Limb (tissue), 2 donors: Measurements from ENCODE around the gene PLAGL1.
"Not testable (repeated sequence)": the region's sequence is repeated elsewhere in the genome, so short reads cannot be mapped to it uniquely, and the experiment has no call there.

ENCODE experiments used
- DNase-seq, 2 donors: peaks; one replicate each; pipeline ENCODE4 v3.0.0-alpha.2; 2016; ENCODE audit errors: extremely low spot score in 2 of 2

The PLAGL1 gene

GRCh38 chr6:143941852-143942627 lies 66.0 kb downstream of the PLAGL1 start:
- peak in 1 of 2 donors; percentile 48 for DNase-seq

- DNase-seq = no peak
Measured at GRCh38 chr6:143940011-143940597, 68.0 kb downstream of the PLAGL1 start.

- DNase-seq = no peak
Measured at GRCh38 chr6:143939364-143939763, 68.7 kb downstream of the PLAGL1 start.

GRCh38 chr6:143937668-143937970 lies 70.4 kb downstream of the PLAGL1 start:
- DNase-seq = no peak

- DNase-seq = no peak
Measured at GRCh38 chr6:143936778-143937667, 71.0 kb downstream of the PLAGL1 start.

GRCh38 chr6:143936347-143936746 lies 71.7 kb downstream of the PLAGL1 start:
- DNase-seq = no peak

GRCh38 chr6:143934867-143935266 lies 73.2 kb downstream of the PLAGL1 start:
- DNase-seq = no peak

GRCh38 chr6:143934331-143934730 lies 73.7 kb downstream of the PLAGL1 start:
- no peak for DNase-seq

- no peak for DNase-seq
Measured at GRCh38 chr6:143929975-143930374, 78.1 kb downstream of the PLAGL1 start.

- no peak for DNase-seq
Measured at GRCh38 chr6:143928853-143929252, 79.2 kb downstream of the PLAGL1 start.

GRCh38 chr6:143917026-143917425 lies 91.0 kb downstream of the PLAGL1 start:
- not testable (repeated sequence) for DNase-seq

GRCh38 chr6:143912671-143913070 lies 95.4 kb downstream of the PLAGL1 start:
- DNase-seq = no peak

GRCh38 chr6:143911028-143911427 lies 97.0 kb downstream of the PLAGL1 start:
- no peak for DNase-seq

- no peak for DNase-seq
Measured at GRCh38 chr6:143902827-143903226, 105.2 kb downstream of the PLAGL1 start.

GRCh38 chr6:143901885-143902750 lies 105.9 kb downstream of the PLAGL1 start:
- DNase-seq = peak; percentile 47 to 87

GRCh38 chr6:143900358-143900757 lies 107.7 kb downstream of the PLAGL1 start:
- DNase-seq = no peak

- DNase-seq = no peak
Measured at GRCh38 chr6:143896126-143896860, 111.8 kb downstream of the PLAGL1 start.

GRCh38 chr6:143894655-143895054 lies 113.4 kb downstream of the PLAGL1 start:
- DNase-seq = no peak
